RCC 7860 (cell line): ENCODE results near the gene REEP3.

Source experiments
- DNase-seq: peaks from one replicate; pipeline ENCODE4 v3.0.0-alpha.2; 2015; ENCODE audit warnings: low spot score
- FAIRE-seq: peaks from 2 replicates; lab custom pipeline; 2012; peaks lifted over from hg19 to GRCh38; lab: Jason Lieb, UNC

The REEP3 gene

DNA sequence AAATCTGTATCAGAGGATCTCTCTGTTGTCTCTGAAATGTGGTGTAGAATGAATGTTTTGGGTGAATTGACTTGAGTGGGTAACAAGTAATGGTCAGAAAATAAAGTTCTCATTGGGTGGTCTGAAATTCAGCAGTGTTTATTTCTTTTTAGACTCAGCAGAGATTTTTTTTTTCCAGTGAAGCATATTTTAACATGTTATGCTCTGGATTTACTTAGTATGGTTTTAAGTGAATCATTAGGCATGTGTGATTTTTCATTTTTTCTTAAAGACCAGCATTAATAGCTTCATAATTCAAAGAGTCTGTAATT lies 63.5 kb downstream of the REEP3 start:
- FAIRE-seq (no peak), DNase-seq (no peak)

DNA sequence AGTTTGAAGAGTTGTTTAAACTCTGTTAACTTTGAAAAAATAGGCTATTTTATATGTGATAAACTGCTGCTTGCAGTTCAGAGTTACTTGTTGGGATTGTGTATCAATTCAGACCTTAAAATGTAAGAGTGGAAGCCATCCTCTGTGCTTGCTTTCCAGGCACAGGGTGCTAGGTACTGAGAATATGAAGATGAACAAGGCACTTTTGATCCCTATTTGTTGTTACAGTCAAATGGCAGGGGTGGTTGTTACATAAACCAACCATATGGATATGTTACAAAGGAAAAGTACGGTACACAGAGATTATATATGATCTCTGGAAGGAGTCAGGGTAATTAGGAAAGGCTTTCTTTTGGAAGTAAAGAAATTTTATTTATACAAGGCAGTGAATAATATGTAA lies 63.8 kb downstream of the REEP3 start:
- DNase-seq = no peak
- FAIRE-seq = no peak

DNA sequence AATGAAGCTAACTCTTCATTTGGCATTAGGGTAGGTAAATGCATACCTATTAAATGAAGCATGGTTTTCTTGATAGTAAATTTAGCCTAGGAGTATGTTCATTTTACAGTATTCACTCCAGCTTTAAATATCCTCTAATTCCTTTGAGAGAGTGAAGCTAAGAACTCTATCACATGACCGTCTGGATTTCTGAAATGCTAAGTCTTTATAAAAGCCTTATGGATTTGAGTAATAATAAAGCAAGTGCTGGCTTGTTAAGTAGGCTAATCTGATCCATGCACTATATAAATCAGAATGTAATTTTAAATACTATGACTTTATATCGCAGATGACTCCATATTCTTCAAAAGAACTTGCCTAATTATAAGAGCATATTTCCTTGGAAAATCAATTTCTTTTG lies 64.8 kb downstream of the REEP3 start:
- no peak for FAIRE-seq
- DNase-seq = no peak

DNA sequence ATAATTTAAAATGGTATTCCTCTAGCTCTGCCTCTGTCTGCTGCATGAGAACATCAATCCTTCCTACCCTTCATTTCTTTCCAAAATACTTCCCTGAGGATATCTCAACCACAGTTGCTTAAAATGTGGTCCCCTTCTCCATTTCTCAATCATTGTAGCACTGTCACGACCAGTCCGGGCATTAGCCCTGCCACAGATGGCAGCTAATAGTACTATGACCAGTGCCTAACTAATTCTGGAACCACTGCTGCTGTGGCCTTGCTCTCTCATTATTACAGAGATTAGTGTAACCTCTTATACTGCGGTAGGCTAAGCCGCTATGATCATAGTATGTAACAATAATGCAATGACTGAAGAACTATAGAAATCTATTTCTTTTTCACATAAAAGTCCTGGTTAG lies 66.0 kb downstream of the REEP3 start:
- FAIRE-seq (no peak), DNase-seq (no peak)

DNA sequence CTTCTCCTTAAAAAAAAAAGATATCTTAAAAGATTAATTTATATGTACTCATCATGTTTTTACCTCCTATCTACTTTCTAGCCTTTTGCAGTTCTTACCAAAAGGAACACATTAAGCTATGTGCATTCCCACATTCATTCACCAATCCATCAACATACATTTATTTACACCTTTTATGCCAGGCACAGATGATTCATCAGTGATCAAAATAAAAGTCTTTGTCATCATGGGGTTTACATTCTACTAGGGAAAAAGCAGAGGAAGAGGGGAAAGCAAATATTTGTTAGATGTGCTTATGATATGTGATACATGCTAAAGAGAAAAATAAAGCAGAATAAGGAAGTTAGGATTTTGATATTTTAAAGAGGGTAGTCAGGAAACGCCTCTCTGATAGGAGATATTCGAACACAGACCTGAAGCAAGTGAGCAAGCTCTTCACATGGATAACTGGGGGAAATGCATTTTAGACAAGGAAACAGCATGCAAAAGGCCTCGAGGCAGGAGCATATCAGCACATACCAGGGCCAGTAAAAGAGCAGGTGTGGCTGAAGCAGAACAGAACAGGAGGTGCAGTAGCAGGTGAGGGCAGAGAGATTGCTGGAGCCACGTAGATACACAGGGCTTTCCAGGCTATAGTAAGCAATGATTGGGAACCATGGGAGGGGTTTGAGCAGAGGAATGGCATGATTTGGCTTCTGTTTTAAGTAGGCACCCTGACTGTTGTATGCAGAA lies 67.4 kb downstream of the REEP3 start:
- no peak for DNase-seq
- no peak for FAIRE-seq

DNA sequence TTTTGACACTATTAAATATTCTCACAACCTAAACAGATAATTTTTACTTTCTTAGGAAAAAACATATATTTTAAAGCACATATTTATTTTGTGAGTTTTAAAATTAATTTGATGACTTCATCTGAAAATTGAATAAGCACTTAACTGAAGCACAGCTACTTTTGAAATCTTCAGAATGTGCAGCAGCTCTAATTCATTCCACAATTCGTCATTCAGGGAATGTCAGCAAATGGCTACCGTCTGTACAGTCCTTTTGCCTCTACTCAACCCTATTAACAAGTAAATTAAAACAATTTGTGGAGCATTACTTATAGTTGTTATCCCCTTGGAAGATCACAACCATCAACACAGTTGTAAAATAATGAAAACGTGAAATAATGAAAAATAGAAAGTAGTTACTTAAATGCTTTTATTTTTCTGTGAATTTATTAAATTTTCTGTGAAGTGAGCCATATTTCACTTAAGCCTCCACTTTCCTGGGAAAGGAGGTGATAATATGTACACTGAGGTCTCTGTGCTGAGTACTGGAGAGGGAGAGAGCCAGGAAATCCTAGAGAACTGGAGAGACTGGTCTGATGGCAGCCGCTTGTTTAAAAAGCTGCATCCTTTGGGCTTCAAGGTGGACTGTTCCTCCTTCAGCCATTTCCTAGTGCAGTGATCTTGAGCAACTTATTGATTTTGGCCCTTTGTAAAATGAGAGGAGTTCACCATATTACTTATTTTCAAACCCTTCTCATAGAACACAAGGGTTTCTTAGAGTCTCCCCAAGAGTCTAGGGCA lies 70.6 kb downstream of the REEP3 start:
- FAIRE-seq = no peak
- DNase-seq = no peak

DNA sequence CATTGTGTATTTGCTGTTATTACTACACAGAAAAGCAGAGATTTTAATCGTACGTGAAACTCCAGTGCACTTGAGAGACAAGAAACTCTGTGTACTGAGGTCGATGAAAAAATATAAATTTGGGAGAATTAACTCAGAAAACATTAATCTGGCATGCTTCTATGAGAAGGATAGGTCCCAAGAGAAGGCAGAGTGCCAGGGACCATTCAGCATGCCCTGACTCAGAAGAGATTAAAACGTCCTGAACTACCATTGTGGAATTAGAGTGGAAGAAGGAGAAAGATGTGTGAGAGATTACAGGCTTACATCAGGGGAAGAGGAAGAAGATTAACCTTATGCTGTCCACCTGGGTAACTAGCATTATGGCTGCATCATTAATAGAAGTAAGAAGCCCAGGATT lies 72.4 kb downstream of the REEP3 start:
- FAIRE-seq = no peak
- DNase-seq = no peak

DNA sequence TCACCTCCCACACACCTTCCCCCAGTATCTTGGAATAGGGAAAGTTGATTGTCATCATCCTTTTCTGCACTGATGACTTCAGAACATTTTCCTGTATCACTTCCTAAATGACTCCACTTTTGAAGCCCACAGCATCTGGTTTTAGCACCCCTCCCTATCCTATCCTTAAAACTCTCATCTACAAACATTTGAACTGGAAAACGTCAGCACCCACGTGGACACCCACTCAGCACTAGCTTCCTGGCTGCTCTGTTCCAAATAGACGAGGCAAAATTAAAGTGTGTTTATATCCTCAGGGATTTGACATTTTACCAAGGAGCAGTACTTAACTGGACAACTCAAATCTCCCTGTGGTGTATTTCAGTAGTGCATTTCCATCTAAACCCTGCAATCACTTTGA lies 73.9 kb downstream of the REEP3 start:
- DNase-seq (no peak), FAIRE-seq (no peak)

DNA sequence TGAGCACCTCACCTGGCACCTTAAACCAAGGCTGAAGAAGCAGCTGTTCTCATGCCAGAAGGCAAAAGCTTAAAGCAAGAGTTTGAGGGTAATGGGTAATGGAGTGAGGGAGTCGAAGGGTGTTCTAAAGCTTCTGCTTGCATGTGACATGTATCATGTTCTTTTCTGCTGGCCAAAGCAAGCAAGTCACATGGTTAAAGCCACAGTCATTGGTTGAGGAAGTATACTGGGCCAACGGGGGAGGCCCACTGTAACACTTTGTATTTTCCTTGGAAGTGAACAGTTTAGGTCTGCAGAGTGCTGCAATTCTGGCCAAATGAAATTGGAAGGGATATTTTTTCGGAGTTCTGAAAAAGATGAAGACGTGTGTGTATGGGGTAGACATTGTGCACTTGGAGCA lies 75.7 kb downstream of the REEP3 start:
- DNase-seq = no peak
- FAIRE-seq = no peak

DNA sequence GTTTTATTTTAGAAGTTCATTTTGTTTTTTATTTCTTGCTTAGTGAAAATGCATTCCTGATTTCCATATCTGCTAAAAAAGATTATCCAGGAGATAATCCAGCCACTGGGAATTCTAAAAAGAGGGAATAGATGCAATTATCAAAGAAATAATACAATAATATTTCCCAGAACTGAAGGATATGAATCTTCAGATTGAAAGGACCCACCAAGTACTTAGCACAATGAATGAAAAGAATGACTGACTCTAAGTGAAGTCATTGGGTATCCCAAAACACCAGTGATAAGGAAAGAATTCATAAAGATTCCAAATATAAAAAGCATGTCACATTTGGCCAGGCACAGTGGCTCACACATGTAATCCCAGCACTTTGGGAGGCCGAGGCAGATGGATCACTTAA lies 79.3 kb downstream of the REEP3 start:
- DNase-seq (no peak), FAIRE-seq (no peak)

DNA sequence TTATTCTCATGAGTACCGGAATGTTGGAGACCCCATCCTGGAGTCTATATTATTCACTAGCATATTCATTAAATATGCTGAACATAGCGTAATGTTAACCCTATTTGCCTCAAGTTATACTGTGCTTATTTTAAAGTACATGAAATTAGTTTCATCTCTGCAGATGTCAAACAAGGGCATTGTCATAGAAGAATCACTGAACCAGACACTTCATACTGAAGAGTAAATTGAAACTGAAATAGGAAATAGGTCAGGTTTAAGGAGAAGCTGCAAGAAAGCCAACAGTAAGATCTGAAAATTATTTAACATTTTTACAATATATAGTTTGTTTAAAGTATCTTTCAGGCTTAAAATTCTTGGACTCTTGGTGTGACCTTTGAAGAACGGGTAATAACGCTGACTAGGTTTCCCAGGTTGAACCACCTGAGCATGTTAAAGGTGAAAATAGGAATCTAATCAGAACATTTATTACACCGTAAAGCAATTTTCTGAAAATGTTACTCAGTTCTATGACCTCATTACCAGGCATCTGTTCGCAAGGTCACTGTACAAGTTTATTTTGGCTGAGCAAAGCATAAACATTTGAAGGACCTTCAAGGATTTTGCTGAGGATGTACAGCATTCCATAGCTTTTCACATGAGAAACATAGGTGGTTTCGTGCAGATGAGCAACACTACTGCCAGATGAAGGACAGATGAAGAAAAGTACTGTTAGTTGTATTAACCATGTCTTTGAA lies 82.7 kb downstream of the REEP3 start:
- FAIRE-seq (no peak), DNase-seq (no peak)

DNA sequence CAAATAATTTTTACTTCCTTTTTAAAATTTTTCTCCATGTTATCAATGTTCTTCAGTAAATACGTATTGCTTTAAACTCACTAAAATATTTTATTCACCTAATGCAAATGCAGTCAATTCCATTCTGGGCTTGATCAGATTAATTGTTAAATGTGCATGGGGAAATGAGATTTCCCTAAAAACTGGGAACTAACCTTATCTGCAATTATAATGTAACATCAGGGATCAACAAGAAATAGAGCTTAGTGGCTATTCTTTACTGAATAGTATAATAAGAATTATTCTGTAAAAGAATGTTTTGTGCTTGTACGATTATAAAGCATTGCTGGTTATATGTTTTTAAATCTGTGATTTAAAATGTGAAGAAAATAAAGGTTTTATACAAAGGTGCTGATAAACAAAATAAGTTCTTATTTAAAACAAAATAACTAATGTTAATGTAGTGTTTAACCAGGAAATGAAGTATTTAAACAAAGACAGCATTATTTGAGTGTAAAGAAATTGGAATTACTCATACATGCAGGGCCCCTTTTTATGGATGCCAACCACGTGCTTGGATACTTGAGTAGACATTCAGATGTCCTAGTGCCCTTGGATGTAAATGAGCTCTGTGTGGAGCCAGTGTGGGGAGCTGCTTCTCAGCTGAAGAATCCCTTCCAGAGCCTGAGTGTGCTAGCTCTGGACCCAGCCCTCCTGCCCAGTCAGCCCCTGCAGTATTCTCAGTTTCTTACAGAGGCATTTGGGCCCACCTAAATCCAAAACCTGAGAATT lies 84.2 kb downstream of the REEP3 start:
- DNase-seq = no peak
- no peak for FAIRE-seq

DNA sequence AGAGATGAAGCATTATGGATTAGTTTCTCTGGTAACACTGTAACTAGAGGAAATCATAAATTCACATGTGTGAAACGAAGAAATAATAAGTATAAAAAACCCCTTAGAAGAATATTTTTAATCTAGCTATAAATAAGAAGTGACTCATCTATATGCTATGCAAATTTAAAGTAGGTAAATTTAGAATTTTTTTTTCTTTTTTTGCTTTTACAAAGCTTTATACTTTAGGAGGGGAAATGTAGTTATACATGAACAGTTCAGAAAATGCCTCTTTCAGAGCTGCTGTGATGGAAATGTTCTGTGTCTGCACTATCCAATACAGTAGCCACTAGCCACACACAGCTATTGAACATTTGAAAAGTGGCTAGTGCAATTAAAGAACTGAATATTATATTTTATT lies 87.3 kb downstream of the REEP3 start:
- DNase-seq (no peak), FAIRE-seq (no peak)

DNA sequence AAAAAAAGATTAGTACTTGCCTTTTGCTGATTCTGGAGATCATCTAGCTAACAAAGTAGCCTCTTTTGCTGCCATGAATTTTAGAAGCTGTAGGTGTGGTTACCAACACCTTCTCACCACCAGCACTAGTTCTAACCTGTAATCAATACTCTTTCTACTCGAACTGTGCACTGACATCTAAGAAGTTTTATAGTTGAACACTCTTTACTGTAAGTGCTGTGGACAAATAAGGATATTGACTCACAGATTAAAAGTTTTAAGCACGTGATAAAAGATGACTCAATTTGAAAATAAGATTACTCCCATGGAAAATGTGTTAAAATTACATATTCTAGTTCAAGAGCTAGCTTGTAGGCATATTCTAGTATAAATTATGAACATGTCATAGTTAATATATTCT lies 89.9 kb downstream of the REEP3 start:
- FAIRE-seq = no peak
- DNase-seq = no peak

DNA sequence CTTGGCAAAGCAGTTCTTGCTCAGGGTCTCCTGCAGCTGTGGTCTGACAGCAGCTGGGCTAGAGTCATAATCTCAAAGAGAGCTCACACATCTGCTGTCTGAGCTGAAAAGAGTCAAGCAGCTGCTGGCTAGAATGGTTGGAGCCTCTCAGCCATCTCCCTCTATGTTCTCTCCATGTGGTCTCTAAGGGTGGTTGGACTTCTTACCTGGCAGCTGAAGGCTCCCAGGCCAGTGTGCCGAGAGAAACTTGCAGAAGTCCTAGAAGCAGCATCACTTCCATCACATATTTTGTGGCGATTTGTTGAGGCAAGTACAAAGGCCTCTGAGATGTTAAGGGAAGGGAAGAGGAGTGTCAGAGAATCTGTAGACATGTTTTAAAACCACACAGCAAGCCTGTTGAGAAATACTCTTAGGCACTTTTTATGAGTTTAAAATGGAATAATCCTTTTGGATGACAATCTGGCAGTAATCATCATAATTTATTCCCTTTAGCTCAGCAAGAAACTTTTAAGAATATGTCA lies 93.2 kb downstream of the REEP3 start:
- DNase-seq = no peak
- no peak for FAIRE-seq

DNA sequence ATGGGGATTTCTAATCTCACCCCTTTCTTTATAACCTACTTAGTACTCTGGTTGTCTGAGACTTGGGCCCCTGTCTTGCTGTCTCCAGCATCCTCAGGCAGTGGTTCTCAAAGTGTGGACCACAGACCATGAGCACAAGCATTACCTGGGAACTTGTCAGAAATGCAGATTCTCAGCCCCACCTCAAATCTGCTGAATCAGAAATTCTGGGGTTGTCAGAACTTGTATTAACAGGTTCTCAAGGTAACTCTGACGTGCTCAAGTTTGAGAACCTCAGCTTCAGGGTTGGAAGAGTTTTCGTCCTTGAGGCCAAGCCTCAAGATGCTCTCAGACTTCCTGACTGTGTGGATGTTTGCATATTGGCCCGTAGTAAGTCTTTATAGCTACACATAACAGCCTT lies 97.4 kb downstream of the REEP3 start:
- DNase-seq = no peak
- no peak for FAIRE-seq

DNA sequence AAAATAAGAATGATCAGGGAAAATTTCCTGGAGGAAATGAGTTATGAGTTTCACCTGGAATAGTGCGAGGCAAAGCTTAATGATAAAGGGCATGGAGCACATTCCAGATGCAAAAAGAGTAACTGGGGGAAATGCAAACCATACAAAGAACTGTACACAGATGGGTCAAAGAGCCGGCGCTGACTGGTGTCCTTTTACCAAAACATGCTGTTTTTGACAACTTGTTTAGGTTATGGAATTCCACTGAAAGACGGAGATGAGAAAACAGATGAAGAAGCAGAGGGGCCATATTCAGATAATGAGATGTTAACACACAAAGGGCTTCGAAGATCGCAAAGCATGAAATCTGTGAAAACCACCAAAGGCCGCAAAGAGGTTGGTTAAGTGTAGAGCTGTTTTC lies 98.2 kb downstream of the REEP3 start:
- DNase-seq (no peak), FAIRE-seq (no peak)

DNA sequence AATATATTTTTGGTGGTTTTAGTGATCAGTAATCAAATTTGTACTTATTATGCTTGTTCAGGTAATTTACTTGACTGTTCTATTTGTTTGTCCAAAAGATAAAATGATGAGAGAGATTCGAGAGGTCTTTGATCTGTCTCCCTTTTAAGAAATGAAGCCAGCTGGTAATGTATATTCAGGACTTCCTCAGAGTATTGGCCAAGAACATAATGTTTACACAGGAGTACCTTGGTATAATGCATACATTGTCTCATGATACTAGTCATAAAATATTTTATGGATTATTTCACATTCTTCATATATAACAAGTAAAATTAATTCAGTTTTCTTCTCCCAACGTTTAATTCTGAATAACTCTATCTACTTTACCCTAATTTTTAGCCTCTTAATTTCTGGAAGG lies 100.9 kb downstream of the REEP3 start:
- FAIRE-seq = no peak
- no peak for DNase-seq

DNA sequence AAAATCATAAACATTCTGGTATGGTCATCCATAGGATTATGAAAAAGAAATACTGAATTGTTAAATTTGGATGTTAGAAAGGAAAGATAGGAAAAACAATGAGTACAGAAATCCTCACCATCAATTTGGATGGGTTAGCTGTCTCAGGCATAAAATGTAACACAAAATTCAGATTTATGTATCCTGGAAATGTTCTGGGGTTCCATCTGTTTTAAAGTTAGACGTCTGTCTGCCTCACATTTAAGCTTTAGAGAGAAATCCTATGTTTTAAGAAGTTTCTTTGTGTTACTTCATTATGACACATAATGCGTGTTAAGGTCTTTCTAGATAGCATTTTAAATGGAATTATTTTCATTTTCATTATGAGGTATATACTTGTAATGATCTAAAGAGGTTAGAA lies 103.5 kb downstream of the REEP3 start:
- no peak for DNase-seq
- FAIRE-seq = no peak

DNA sequence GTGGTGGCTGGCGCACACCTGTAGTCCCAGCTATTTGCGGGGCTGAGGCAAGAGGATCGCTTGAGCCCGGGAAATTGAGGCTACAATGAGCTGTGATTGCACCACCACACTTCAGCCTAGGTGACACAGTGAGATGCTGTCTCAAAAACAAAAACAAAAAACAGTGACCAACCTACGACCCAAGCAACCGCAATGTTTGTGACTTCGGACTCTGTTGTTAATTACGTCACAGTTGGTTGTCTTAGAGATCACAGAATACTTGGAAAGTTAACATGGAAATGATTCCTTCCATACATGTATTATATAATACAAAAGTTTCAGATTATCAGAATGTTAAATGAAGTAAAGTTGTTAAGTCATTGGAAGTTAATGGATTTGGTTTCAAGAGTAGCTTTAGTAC lies 106.2 kb downstream of the REEP3 start:
- FAIRE-seq (no peak), DNase-seq (no peak)

DNA sequence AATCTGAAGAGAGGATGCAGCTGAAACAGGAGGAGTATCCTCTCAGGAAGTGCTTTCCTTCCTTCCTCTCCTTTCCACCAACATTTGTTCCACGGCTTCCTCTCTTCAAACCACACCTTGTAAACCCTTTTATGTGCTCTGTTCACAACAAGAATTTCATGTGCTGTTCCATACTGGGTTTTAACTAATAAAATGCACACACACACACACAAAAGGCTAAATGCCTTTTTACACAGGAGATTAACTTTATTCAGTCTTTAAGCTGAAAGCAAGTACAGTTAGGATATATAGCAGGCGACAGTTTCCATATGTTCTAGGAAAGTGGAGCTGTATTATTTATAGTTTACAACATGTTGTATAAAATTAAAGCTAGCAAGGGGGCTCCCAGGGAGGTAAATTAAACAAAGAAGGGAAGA lies 106.7 kb downstream of the REEP3 start:
- FAIRE-seq = no peak
- no peak for DNase-seq
